Fibroblast of lung (primary cell): ENCODE measurements around the gene E2F2.

ENCODE experiments used
- EZH2 ChIP-seq: IDR thresholded peaks from 2 replicates; pipeline ENCODE4 v1.5.1; 2012; ENCODE audit warnings: low read length, control low read depth, mild to moderate bottlenecking; ENCODE audit errors: missing control alignments
- TF ChIP-seq, protein P1 (sequence below), 2 donors: IDR thresholded peaks in 1 of 2; conservative IDR thresholded peaks in 1 of 2; 1 replicate in 1 of 2; 2 replicates in 1 of 2; pipeline ENCODE4 v1.5.1; 2011 to 2012; ENCODE audit warnings: low read length in 2 of 2, control low read depth in 1 of 2, inconsistent platforms in 1 of 2, low read depth in 1 of 2, mild to moderate bottlenecking in 1 of 2

DNA sequence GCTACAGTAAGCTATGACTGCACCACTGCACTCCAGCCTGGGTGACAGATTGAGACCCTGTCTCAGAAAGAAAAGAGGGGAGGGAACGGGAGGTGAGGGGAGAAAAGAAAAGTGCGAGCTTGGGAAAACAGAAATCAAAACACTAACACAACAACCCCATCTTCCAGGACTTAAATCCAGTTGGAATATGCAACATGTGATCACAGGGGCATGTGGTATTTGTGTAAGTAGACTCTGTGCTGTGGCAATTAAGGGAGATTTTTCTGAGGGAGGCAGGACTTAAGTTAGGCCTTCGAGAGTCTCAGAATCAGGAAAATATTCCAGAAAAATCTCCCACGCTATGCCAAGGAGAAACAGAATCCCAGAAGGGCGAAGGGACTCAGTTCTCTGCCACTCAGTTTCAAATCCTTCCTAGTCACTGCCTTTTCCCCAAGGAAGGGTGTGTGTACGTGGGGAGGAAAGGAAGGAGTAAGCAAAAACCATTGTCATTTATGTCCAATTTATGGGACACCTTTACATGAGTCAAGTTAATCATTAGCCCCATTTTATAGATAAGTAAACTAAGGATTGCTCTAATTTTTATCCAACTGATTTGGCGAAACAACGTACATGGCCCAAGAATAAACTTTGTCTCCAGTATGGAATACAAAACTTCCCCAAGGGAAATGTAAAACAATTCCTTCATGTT, 16.0 kb upstream of the E2F2 start:
- TF ChIP-seq, protein P1, sequence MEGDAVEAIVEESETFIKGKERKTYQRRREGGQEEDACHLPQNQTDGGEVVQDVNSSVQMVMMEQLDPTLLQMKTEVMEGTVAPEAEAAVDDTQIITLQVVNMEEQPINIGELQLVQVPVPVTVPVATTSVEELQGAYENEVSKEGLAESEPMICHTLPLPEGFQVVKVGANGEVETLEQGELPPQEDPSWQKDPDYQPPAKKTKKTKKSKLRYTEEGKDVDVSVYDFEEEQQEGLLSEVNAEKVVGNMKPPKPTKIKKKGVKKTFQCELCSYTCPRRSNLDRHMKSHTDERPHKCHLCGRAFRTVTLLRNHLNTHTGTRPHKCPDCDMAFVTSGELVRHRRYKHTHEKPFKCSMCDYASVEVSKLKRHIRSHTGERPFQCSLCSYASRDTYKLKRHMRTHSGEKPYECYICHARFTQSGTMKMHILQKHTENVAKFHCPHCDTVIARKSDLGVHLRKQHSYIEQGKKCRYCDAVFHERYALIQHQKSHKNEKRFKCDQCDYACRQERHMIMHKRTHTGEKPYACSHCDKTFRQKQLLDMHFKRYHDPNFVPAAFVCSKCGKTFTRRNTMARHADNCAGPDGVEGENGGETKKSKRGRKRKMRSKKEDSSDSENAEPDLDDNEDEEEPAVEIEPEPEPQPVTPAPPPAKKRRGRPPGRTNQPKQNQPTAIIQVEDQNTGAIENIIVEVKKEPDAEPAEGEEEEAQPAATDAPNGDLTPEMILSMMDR (conservative IDR thresholded peaks at IDR 0.05 in 1 of 2, IDR thresholded peaks at IDR 0.05 in 1 of 2; ENCODE audit: low read depth in 1 of 2, low read length in 2 of 2), result no peak
- TF ChIP-seq EZH2, result no peak
